ENCODE measurements around the gene C10orf62. TPM values are rescaled to one million over a fixed set of nuclear protein-coding genes. Genes with fewer than 3 reads are reported as not detected.
A peak's percentile ranks its signal among the peaks of the same experiment; 100 is the strongest.

C10orf62 gene
- total RNA-seq, 1 donor from 2014 or later = not detected

DNA sequence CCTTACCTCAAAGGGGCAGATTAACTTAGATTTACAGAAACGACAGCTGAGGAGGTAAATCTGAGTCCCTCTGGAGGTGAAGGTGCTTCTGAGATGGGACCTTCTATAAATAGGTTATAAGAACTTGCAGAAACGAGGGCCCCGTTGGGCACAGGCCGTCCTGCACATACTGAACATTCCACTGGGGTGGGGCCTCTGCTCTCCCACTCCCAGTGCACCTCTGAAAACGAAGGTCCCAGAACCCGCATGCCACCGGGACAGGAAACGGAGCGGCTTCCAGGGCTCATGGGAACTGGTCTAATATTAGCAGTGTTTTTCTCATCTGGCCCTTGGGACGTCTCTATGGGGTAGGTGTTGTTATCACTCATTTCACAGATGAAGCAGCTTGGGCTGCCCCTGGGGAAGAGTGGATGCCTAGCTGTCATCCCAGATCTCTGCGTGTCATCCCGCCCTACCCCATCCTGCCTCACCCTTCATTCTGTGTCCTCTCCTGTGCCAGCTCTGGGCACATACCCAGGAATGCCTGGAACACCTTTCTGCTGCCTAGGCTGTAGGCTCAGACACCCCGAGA, 19.6 kb downstream of the C10orf62 start:
- ATAC-seq (peak; percentile 91), DNase-seq (peak; percentile 72)
- Histone ChIP-seq H3K27ac (peak overlapping the region; percentile 47), H3K36me3 (no peaks in the 10 kb centered on the region), H3K9me3 (no peaks in the 10 kb centered on the region), H3K4me3 (no peak overlapping the region), H3K4me1 (no peaks in the 10 kb centered on the region), H3K27me3 (no peaks in the 10 kb centered on the region)
- TF ChIP-seq, protein P1, sequence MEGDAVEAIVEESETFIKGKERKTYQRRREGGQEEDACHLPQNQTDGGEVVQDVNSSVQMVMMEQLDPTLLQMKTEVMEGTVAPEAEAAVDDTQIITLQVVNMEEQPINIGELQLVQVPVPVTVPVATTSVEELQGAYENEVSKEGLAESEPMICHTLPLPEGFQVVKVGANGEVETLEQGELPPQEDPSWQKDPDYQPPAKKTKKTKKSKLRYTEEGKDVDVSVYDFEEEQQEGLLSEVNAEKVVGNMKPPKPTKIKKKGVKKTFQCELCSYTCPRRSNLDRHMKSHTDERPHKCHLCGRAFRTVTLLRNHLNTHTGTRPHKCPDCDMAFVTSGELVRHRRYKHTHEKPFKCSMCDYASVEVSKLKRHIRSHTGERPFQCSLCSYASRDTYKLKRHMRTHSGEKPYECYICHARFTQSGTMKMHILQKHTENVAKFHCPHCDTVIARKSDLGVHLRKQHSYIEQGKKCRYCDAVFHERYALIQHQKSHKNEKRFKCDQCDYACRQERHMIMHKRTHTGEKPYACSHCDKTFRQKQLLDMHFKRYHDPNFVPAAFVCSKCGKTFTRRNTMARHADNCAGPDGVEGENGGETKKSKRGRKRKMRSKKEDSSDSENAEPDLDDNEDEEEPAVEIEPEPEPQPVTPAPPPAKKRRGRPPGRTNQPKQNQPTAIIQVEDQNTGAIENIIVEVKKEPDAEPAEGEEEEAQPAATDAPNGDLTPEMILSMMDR (IDR thresholded peaks at IDR 0.05) = no peak
- intact Hi-C loops (cut with DNase I) = no loop called here

DNA sequence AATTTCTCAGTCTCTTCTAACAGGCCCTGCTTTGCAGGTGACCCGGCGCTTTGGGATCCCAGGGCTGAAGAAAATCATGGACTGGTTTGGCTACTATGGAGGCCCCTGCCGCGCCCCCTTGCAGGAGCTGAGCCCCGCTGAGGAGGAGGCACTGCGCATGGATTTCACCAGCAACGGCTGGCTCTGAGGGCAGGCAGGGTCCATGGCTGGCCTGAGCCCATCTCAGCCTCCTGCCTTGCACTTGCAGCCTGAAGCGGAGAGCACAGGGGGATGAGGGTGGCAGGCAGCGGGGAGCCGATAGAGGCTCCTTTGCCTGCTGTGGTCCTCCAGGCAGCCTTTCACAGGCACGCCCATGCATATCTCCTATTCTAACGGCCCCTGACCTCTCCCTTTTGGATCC, 22.0 kb downstream of the C10orf62 start:
- TF ChIP-seq, protein P1 (IDR thresholded peaks at IDR 0.05) = no peak
- H3K27me3 ChIP-seq = no peaks in the 10 kb centered on the region
- intact Hi-C loops (cut with DNase I) = no loop called here
- no peak overlapping the region for H3K4me3 ChIP-seq
- H3K9me3 ChIP-seq = no peaks in the 10 kb centered on the region
- H3K36me3 ChIP-seq = no peaks in the 10 kb centered on the region
- no peaks in the 10 kb centered on the region for H3K4me1 ChIP-seq
- ATAC-seq = no peak
- DNase-seq = no peak
- no peak overlapping the region for H3K27ac ChIP-seq

DNA sequence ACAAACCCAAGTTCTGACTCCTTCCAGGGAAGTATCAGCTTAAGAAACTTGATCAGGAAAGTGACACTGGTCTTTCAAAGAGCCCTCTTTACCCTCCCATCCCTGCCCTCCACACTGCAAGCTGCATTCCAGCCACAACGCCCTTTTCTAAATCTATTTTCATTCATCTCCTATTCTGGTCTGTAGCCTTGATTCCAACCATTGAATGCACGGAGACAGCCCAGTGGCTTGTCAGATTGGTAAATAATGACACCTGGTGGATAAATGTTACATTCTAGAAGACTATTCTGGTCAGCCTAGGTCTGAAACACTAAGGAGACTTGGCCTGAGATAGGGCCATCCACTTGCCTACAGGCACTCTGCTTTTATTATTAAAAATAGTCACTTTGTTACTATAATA, 22.9 kb downstream of the C10orf62 start:
- TF ChIP-seq, protein P1 (IDR thresholded peaks at IDR 0.05) = peak; percentile 43
- H3K36me3 ChIP-seq = no peaks in the 10 kb centered on the region
- no peaks in the 10 kb centered on the region for H3K4me1 ChIP-seq
- no peak overlapping the region for H3K27ac ChIP-seq
- H3K9me3 ChIP-seq = no peaks in the 10 kb centered on the region
- DNase-seq (no peak), ATAC-seq (peak; percentile 73)
- no peaks in the 10 kb centered on the region for H3K27me3 ChIP-seq
- intact Hi-C loops (cut with DNase I) = no loop called here
- no peak overlapping the region for H3K4me3 ChIP-seq

DNA sequence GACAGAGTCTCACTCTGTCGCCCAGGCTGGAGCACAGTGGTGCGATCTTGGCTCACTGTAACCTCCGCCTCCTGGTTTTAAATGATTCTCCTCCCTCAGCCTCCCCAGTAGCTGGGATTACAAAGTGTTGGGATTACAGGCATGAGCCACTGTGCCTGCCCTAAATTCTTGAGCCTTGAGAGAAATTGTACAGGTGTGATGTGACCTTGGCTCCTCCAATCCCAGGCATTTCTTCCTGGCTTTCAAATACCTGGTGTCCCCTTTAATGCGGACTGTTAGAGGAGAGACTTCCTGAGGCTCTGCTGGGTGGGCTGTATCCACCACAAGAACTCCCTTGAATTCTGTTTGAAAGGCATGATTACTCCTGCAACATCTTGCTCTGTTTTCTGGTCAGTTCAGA, 28.8 kb downstream of the C10orf62 start:
- TF ChIP-seq, protein P1 (IDR thresholded peaks at IDR 0.05) = no peak
- Histone ChIP-seq H3K4me1 (no peaks in the 10 kb centered on the region), H3K27me3 (no peaks in the 10 kb centered on the region), H3K36me3 (no peaks in the 10 kb centered on the region), H3K9me3 (no peaks in the 10 kb centered on the region), H3K4me3 (no peak overlapping the region), H3K27ac (no peak overlapping the region)
- ATAC-seq (no peak), DNase-seq (no peak)
- intact Hi-C loops (cut with DNase I) = no loop called here

DNA sequence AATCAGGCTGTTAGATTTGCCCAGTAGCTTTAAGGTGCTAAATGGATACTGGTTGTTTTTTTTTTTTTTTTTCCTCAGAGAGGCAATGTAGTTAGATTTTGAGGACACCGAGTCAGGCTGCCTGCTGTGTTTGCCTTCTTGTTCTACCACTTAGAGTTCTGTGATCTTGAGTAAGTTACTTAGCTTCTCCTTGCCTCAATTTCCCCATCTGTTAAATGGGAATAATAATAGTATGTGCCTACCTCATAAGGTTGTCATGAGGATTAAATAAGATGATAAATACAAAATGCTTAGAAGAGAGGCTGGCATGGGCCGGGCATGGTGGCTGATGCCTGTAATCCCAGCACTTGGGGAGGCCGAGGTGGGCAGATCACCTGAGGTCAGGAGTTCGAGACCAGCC, 29.2 kb downstream of the C10orf62 start:
- no peak overlapping the region for H3K4me3 ChIP-seq
- ATAC-seq = no peak

More for the DNA sequence above, 29.2 kb downstream of the C10orf62 start:
- DNase-seq = no peak
- intact Hi-C loops (cut with DNase I) = no loop called here
- no peaks in the 10 kb centered on the region for H3K4me1 ChIP-seq
- H3K36me3 ChIP-seq = no peaks in the 10 kb centered on the region
- no peaks in the 10 kb centered on the region for H3K9me3 ChIP-seq
- H3K27ac ChIP-seq = no peak overlapping the region
- TF ChIP-seq, protein P1 (IDR thresholded peaks at IDR 0.05) = no peak
- no peaks in the 10 kb centered on the region for H3K27me3 ChIP-seq

All from upper lobe of right lung (tissue), 1 donor.